ENCODE results near the gene FN1.

GRCh38 chr2:215390550-215390913, 45.3 kb downstream of the FN1 start:
- TF ChIP-seq, protein P1, sequence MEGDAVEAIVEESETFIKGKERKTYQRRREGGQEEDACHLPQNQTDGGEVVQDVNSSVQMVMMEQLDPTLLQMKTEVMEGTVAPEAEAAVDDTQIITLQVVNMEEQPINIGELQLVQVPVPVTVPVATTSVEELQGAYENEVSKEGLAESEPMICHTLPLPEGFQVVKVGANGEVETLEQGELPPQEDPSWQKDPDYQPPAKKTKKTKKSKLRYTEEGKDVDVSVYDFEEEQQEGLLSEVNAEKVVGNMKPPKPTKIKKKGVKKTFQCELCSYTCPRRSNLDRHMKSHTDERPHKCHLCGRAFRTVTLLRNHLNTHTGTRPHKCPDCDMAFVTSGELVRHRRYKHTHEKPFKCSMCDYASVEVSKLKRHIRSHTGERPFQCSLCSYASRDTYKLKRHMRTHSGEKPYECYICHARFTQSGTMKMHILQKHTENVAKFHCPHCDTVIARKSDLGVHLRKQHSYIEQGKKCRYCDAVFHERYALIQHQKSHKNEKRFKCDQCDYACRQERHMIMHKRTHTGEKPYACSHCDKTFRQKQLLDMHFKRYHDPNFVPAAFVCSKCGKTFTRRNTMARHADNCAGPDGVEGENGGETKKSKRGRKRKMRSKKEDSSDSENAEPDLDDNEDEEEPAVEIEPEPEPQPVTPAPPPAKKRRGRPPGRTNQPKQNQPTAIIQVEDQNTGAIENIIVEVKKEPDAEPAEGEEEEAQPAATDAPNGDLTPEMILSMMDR (IDR thresholded peaks at IDR 0.05) = no peak
- TF ChIP-seq EZH2 (IDR thresholded peaks at IDR 0.05; ENCODE audit: borderline replicate concordance, insufficient read depth, low read depth, low read length, poor library complexity, severe bottlenecking) = no peak
